SK-N-SH (cell line): ENCODE data around the gene KRTAP9-3. TPM values are rescaled to one million over a fixed set of nuclear protein-coding genes. Genes with fewer than 3 reads are reported as not detected.

Experiments
- CTCF ChIA-PET: fragments of 300-600, 350-600 bp; formaldehyde crosslinking; extraction: SDS; loops from one replicate; lab custom pipeline; 2021; lab: Yijun Ruan, JAX
- POLR2A ChIA-PET: fragments of 350-600 bp; sonication (Branson Sonifier 250); formaldehyde crosslinking; extraction: SDS; loops from one replicate; lab custom pipeline; 2020; ENCODE audit warnings: antibody characterized with exemption, inconsistent platforms; lab: Yijun Ruan, JAX
- DNase-seq: peaks from one replicate; pipeline ENCODE4 v3.0.0; 2012
- H2AFZ ChIP-seq: fragments of 200-600 bp; sonication (generic); 2 replicates; pipeline ENCODE4 v1.8.1; 2016; ENCODE audit warnings: antibody characterized with exemption, mild to moderate bottlenecking, low read depth
- H3F3A ChIP-seq: fragments of 200-600 bp; sonication (generic); replicated peaks from 2 replicates; pipeline ENCODE3; 2016; ENCODE audit warnings: antibody characterized with exemption, mild to moderate bottlenecking; ENCODE audit not compliant: insufficient read depth
- H3K27ac ChIP-seq, 2 experiments: fragments of 200-500 bp in 1 of 2; fragments of 200-600 bp in 1 of 2; sonication (Bioruptor generic) in 1 of 2; sonication (generic), shearing (Covaris generic) in 1 of 2; 2 replicates each; pipeline versions ENCODE4 v1.5.1 to v1.6.1; 2014 to 2016; ENCODE audit warnings: low read depth in 2 of 2, inconsistent platforms in 1 of 2, low read length in 1 of 2, mild to moderate bottlenecking in 1 of 2, mixed read lengths in 1 of 2
- H3K27me3 ChIP-seq: fragments of 200-600 bp; sonication (generic), shearing (Covaris generic); 2 replicates; pipeline ENCODE4 v1.6.1; 2016; ENCODE audit warnings: mixed run types; ENCODE audit not compliant: insufficient read depth
- H3K36me3 ChIP-seq, 2 experiments: fragments of 200-500 bp in 1 of 2; fragments of 200-600 bp in 1 of 2; sonication (Bioruptor generic) in 1 of 2; sonication (generic) in 1 of 2; replicated peaks in 1 of 2; 2 replicates each; pipeline versions ENCODE3 to v1.5.1; 2014 to 2016; ENCODE audit warnings: low read length in 1 of 2, mild to moderate bottlenecking in 1 of 2; ENCODE audit not compliant: insufficient read depth in 2 of 2, control insufficient read depth in 1 of 2
- H3K4me1 ChIP-seq, 2 experiments: fragments of 200-500 bp in 1 of 2; fragments of 200-600 bp in 1 of 2; sonication (Bioruptor generic) in 1 of 2; sonication (generic), shearing (Covaris generic) in 1 of 2; 2 replicates each; pipeline versions ENCODE4 v1.5.1 to v1.6.1; 2014 to 2016; ENCODE audit warnings: low read depth in 1 of 2, low read length in 1 of 2, mixed run types in 1 of 2; ENCODE audit not compliant: insufficient read depth in 2 of 2, control insufficient read depth in 1 of 2
- H3K4me2 ChIP-seq: fragments of 200-600 bp; sonication (generic), shearing (Covaris generic); 2 replicates; pipeline ENCODE4 v1.6.1; 2017; ENCODE audit warnings: mixed run types
- H3K4me3 ChIP-seq, 2 experiments: fragments of 200-500 bp in 1 of 2; fragments of 200-600 bp in 1 of 2; sonication (Bioruptor generic) in 1 of 2; sonication (generic), shearing (Covaris generic) in 1 of 2; 2 replicates each; pipeline versions ENCODE4 v1.5.1 to v1.8.1; 2014 to 2016; ENCODE audit warnings: low read depth in 2 of 2, inconsistent platforms in 1 of 2, low read length in 1 of 2, mild to moderate bottlenecking in 1 of 2, mixed read lengths in 1 of 2, moderate library complexity in 1 of 2
- H3K79me2 ChIP-seq: fragments of 200-600 bp; sonication (generic); 2 replicates; pipeline ENCODE4 v1.8.1; 2017; ENCODE audit warnings: mild to moderate bottlenecking; ENCODE audit not compliant: insufficient read depth
- H3K9ac ChIP-seq: fragments of 200-600 bp; sonication (generic); 2 replicates; pipeline ENCODE4 v1.6.1; 2017; ENCODE audit warnings: mixed run types
- H3K9me2 ChIP-seq: fragments of 200-600 bp; sonication (generic); 2 replicates; pipeline ENCODE4 v1.6.1; 2017; ENCODE audit warnings: mixed run types
- H3K9me3 ChIP-seq: fragments of 200-600 bp; sonication (generic); 2 replicates; pipeline ENCODE4 v1.6.1; 2017; ENCODE audit warnings: mixed run types, mild to moderate bottlenecking, moderate library complexity
- H4K20me1 ChIP-seq: fragments of 200-600 bp; sonication (generic); 2 replicates; pipeline ENCODE4 v1.6.1; 2017; ENCODE audit warnings: mild to moderate bottlenecking, mixed run types; ENCODE audit not compliant: insufficient read depth
- CTCF ChIP-seq: fragments of 200-600 bp; sonication (generic); IDR thresholded peaks from 2 replicates; pipeline ENCODE4 v1.6.1; 2017; ENCODE audit warnings: antibody characterized with exemption, mild to moderate bottlenecking, moderate library complexity
- FOSL2 ChIP-seq: IDR thresholded peaks from 2 replicates; pipeline ENCODE4 v1.4.0; 2012; ENCODE audit warnings: low read depth, mild to moderate bottlenecking, moderate library complexity, borderline replicate concordance
- FOXM1 ChIP-seq: IDR thresholded peaks from 2 replicates; pipeline ENCODE4 v1.4.0; 2012; ENCODE audit warnings: low read depth, mild to moderate bottlenecking
- GABPA ChIP-seq: IDR thresholded peaks from 2 replicates; pipeline ENCODE4 v1.4.0; 2012; ENCODE audit warnings: low read depth, mild to moderate bottlenecking
- MEF2A ChIP-seq: IDR thresholded peaks from 2 replicates; pipeline ENCODE4 v1.4.0; 2012; ENCODE audit warnings: low read depth, borderline replicate concordance
- MXI1 ChIP-seq: IDR thresholded peaks from 2 replicates; pipeline ENCODE4 v1.6.1; 2012; ENCODE audit warnings: mild to moderate bottlenecking, low read depth, low read length, improper control_type of control experiment
- NFIC ChIP-seq: IDR thresholded peaks from 2 replicates; pipeline ENCODE4 v1.4.0; 2012; ENCODE audit warnings: borderline replicate concordance
- NRF1 ChIP-seq: IDR thresholded peaks from 2 replicates; pipeline ENCODE4 v1.6.1; 2012; ENCODE audit warnings: low read depth, mild to moderate bottlenecking, low read length
- PBX3 ChIP-seq: IDR thresholded peaks from 2 replicates; pipeline ENCODE4; 2012
- RAD21 ChIP-seq: IDR thresholded peaks from 2 replicates; pipeline ENCODE4 v1.6.1; 2012; ENCODE audit warnings: mild to moderate bottlenecking, low read length
- RCOR1 ChIP-seq: fragments of 150-350 bp; IDR thresholded peaks from 2 replicates; pipeline ENCODE4 v1.6.1; 2017; ENCODE audit warnings: antibody characterized with exemption, low read length
- RFX5 ChIP-seq: IDR thresholded peaks from 2 replicates; pipeline ENCODE4 v1.6.1; 2012; ENCODE audit warnings: mild to moderate bottlenecking, improper control_type of control experiment, low read length
- SMC3 ChIP-seq: IDR thresholded peaks from 2 replicates; pipeline ENCODE4 v1.6.1; 2012; ENCODE audit warnings: low read depth, low read length, improper control_type of control experiment
- WGBS: methylation state at CpG from one replicate; pipeline ENCODE4 v1.1.6; 2017; ENCODE audit warnings: low lambda C conversion rate; 5-methylcytosine and 5-hydroxymethylcytosine counted together
- polyA plus RNA-seq, 3 experiments: library from polyadenylated mRNA; depleted of rRNA; stranded (reverse); fragments of >200 nt; gene quantifications; 2 replicates each; pipeline ENCODE4 v1.2.3, GENCODE V29; 2012
- TF ChIP-seq, protein P1 (sequence below): IDR thresholded peaks from 2 replicates; pipeline ENCODE4 v1.6.1; 2012; ENCODE audit warnings: mild to moderate bottlenecking, low read depth, low read length, moderate library complexity
- TF ChIP-seq, protein P2 (sequence below): IDR thresholded peaks from 2 replicates; pipeline ENCODE4 v1.4.0; 2012; ENCODE audit warnings: low read depth
- TF ChIP-seq, protein P3 (sequence below): fragments of 150-350 bp; IDR thresholded peaks from 2 replicates; pipeline ENCODE4 v1.6.1; 2016; ENCODE audit warnings: mild to moderate bottlenecking, low read depth, low read length

KRTAP9-3 gene
- polyA plus RNA-seq, 1 of the 3 experiments (the other 2 are of a cell fraction) = not detected

GRCh38 chr17:41190328-41190727 is 41.9 kb upstream of the KRTAP9-3 start:
- CTCF ChIA-PET = no interaction called here
- no peak overlapping the region for H2AFZ ChIP-seq
- no peaks in the 10 kb centered on the region for H3F3A ChIP-seq
- no peaks in the 10 kb centered on the region for H4K20me1 ChIP-seq
- TF ChIP-seq NRF1 (no peak), FOXM1 (no peak), RFX5 (no peak), RCOR1 (no peak), NFIC (no peak), RAD21 (no peak), CTCF (no peak), PBX3 (no peak), MXI1 (no peak), MEF2A (no peak), SMC3 (no peak), FOSL2 (no peak), GABPA (no peak)
- TF ChIP-seq, protein P1, sequence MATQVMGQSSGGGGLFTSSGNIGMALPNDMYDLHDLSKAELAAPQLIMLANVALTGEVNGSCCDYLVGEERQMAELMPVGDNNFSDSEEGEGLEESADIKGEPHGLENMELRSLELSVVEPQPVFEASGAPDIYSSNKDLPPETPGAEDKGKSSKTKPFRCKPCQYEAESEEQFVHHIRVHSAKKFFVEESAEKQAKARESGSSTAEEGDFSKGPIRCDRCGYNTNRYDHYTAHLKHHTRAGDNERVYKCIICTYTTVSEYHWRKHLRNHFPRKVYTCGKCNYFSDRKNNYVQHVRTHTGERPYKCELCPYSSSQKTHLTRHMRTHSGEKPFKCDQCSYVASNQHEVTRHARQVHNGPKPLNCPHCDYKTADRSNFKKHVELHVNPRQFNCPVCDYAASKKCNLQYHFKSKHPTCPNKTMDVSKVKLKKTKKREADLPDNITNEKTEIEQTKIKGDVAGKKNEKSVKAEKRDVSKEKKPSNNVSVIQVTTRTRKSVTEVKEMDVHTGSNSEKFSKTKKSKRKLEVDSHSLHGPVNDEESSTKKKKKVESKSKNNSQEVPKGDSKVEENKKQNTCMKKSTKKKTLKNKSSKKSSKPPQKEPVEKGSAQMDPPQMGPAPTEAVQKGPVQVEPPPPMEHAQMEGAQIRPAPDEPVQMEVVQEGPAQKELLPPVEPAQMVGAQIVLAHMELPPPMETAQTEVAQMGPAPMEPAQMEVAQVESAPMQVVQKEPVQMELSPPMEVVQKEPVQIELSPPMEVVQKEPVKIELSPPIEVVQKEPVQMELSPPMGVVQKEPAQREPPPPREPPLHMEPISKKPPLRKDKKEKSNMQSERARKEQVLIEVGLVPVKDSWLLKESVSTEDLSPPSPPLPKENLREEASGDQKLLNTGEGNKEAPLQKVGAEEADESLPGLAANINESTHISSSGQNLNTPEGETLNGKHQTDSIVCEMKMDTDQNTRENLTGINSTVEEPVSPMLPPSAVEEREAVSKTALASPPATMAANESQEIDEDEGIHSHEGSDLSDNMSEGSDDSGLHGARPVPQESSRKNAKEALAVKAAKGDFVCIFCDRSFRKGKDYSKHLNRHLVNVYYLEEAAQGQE = no peak
- TF ChIP-seq, protein P2, sequence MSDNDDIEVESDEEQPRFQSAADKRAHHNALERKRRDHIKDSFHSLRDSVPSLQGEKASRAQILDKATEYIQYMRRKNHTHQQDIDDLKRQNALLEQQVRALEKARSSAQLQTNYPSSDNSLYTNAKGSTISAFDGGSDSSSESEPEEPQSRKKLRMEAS = no peak
- TF ChIP-seq, protein P3, sequence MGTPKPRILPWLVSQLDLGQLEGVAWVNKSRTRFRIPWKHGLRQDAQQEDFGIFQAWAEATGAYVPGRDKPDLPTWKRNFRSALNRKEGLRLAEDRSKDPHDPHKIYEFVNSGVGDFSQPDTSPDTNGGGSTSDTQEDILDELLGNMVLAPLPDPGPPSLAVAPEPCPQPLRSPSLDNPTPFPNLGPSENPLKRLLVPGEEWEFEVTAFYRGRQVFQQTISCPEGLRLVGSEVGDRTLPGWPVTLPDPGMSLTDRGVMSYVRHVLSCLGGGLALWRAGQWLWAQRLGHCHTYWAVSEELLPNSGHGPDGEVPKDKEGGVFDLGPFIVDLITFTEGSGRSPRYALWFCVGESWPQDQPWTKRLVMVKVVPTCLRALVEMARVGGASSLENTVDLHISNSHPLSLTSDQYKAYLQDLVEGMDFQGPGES = no peak
- no peaks in the 10 kb centered on the region for H3K9me3 ChIP-seq
- peaks cover 12% of the 10 kb centered on the region; the same call in 1 of the 2 replicates for H3K27me3 ChIP-seq
- WGBS = 6% methylated on average over 3 of the region's 3 CpGs
- no peak overlapping the region for H3K9ac ChIP-seq
- no peak overlapping the region for H3K27ac ChIP-seq
- no peak for DNase-seq
- H3K36me3 ChIP-seq = no peaks in the 10 kb centered on the region
- no peaks in the 10 kb centered on the region for H3K4me1 ChIP-seq
- H3K9me2 ChIP-seq = no peaks in the 10 kb centered on the region
- H3K79me2 ChIP-seq = no peaks in the 10 kb centered on the region
- POLR2A ChIA-PET = no interaction called here
- no peak overlapping the region for H3K4me3 ChIP-seq
- no peak overlapping the region for H3K4me2 ChIP-seq
